GM19035 (cell line): Measurements from ENCODE around the gene P2RY2.
"Not testable (repeated sequence)": the region's sequence is repeated elsewhere in the genome, so short reads cannot be mapped to it uniquely, and the experiment has no call there.

Source experiments
- ATAC-seq: cut with Tn5 transposase; IDR thresholded peaks from one replicate; pipeline ENCODE4 v1.9.1; 2021; ENCODE audit not compliant: unreplicated experiment

Gene P2RY2

DNA sequence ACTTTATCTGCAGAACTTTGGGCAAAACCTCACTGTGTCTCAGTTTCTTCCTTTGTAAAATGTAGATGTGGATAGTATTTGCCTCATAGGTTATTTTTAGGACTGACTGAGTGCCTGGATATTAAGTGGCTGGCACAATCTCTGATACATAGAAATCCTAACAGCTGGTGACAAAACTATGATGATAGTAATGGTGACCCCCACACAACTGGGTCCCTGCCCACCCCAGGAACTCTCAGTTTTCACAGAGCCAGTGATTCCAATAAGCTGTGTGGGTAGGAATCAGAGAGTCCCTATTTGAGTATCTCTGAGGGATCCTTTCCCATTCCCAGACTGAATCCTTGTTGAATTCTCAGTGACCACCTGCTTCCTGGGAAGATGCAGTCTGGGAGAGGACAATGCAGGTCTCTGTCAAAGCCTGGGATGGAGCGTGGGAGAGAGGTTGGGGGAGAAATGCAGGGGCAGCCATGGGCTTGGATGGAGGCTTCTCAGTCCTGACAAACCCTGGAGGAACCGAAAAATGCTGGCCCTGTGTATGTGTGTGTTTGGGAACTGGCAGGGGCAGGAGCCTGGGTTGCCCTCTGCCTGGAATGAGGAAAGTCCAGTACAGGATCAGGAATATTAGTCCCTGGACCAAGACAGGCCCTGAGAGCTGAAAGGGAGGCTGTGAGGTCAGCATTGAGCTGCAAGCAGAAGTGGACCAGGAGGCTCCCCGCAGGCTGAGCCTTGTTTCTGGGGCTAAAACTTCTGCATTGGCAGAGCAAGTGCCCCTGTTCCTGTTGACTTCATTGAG is 48.0 kb downstream of the P2RY2 start:
- ATAC-seq, result no peak

DNA sequence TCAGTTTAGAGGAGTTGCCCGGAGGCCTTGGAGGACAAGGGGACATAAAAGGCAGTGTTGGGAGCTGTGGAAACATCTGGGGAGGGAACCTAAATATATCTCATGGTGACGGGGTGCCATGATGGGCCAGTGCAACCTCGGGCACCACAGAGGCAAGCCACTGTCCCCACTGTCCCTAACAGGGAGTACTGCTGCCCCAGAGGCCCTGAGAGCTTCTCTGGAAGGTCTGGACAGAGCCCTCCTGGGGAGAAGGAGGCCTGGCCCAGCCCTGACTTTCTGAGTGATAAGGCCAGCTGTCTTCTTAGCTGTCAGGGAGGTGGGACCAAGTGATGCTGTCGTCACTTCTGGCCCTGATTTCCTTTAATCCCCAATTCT is 48.6 kb downstream of the P2RY2 start:
- ATAC-seq, result no peak

DNA sequence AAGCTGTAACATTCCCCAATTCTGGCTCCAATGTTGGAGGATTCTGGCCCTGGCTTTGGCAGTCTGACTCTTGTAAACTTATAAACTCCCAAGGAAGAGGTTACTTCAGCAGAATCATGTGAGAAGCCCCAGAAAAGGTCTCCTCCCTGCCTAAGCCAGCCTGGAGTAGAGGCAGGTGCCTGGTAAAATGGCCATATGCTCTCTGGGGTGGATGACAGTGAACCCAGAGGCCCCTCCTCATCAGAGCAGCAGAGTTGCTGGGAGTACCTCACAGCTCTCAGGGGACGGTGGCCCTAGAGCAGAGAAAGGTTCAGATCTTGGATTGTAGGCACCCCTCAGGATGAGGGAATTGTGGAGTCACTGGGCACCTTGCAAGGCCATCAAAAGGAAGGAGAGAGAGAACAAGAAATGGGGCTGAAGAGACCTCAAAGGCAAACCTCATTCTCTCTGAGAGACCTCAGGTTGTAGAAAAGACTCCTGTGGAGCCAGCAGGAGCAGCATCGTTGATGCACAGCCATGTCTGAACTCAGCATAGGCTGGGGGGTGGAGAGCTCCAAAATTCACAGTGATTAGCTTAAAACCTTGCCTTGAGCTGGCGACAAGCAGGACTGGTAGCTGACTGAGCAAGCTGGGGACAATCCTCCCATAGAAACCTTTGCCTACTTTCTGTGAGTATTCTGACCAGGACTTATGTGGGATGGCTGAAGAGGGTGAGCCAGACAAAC is 49.2 kb downstream of the P2RY2 start:
- ATAC-seq, result no peak

DNA sequence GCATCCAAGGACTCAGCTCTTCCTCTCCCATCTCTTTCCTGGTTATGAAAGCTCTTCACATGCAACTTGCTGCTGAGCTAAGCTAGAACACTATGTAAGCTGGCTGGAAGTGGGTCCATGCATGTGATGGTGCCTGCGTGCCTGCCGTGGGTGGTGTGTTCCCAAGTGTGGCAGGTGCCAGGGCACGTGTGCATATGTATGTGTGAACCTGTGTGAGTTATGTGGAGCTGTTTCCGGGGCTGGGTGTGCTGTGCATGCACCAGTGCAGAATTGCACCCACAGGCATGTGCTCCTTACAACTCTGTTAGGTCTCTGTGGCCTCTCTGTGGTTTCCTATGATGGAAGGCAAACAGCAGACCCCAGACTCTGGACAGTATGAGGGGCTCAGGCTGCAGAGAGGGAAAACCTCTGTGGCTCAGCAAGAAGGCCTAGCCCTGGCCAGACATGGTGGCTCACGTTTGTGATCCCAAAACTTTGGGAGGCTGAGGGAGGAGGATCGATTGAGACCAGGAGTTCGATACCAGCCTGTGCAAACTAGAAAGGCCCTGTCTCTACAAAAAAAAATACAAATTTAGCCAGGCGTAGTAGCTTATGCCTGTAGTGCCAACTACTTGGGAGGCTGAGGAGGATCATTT is 49.9 kb downstream of the P2RY2 start:
- ATAC-seq, result no peak

DNA sequence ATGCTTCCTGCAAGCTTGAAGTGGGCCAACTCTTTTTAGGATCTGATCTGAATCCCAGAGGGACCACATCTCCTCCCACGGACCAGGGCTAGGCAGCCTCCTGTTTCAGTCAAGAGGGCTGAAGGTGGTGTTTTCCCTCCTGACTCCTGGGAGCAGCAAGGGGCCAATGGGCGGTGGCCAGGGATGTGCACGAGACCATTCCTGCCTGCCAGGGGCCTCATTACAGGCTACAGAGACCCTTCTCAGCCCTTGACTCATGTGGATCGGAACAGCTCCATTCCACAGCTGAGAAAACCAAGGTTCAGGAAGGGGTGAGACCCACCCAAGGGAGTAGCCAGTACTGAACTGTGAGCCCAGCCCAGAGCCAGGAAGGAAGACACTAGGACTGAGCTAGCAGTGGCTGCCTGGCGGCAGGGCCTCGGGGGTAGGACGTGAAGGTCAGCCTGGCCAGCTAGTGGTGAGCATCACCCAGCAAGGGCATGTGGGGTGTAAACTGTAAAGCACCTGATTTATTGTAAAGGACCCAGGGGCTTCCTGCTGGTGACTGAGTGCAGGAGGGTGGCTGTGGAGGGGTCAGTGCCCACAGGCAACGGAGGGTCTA is 50.7 kb downstream of the P2RY2 start:
- no peak for ATAC-seq

DNA sequence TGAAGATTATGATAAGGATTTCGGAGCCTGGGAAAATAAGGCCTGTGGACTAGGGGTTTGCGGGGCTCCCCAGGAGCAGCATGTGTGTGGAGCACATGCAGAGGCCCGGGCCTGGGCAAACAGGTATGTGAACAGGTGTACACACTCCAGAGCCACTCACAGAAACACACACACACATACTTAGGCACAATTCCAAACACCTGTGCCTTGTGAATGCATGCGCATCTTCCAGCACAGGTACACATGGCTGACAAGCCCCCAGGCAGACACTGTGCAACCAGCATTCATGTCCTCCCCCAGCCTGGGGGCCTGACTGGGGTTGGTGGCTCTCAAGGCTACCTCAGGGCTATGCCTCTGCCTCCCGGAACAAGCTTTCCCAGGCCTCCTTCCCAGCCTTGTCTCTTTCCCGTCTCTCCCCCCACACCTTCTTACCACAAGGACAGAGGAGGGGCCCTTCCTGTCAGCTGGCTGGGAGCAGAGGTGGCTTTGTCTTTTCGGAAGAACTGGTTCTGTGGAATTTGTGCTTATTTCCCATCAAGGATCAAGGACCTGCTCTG is 51.5 kb downstream of the P2RY2 start:
- ATAC-seq, result no peak

DNA sequence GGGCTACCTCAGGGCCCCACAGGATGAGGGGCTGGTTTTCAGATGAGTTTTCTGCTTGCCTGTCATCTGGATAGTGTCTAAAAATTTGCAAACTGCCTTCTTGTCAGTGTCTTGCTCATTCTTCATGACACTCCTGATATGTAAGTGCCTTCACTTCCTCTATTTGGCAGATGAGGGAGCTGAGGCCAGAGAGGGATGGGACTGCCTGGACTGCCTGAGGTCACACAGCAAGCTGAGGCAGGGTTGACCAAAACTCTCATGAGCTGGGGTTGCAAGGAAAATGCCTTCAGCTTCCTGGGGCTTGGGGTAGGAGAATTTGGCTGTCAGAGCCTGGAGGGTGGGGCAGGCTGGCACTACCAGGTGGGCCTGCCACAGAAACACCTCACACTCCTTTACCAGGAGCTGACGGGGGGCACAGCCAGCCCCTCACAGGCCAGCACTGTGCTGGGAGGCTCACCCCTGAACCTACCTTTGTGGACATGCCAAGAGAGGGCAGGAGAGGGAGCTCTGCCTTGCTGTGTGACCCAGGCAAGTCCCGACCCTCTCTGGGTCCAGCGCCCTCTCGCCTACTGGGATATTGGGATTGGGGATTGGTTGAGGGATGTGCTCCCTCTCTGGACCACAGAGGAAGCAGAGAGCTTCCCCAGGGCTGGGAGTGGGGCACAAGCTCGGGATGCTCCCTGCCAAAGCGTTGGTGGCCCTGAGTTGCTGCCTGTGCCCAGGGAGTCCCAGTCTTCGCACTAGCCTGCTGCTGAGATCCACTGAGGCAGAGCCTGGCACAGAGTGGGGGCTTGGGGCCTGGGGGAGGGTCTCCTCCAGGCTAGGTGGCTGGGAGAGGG is 52.2 kb downstream of the P2RY2 start:
- no peak for ATAC-seq

DNA sequence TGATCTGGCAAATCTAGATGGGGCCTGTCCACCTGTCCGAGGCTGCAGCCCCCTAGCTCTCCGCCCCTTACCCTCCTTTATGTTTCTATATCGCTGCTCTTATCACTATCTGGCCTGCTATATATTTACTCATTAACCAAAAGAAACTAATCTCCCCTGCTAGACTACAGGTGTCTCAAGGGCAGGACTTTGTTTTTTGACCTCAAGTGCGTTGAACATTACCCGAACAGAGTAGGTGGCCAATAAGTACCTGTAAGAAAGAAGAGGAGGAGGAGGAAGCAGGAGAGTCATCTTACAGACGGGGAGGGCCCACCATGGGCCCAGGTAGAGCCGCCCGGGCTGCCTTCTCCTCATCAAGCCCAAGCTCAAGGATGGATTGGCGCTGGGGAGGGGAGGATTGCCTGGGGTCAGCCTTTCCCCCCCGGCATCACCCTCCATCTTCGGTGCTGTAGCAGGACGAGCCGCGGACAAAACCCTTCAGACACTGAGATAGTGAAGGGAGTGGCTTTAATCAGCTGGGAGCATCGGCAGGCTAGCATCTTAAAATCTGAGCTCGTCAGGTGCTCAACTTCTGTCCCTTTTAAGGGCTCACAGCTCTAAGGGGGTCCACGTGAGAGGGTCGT is 52.9 kb downstream of the P2RY2 start:
- no peak for ATAC-seq

DNA sequence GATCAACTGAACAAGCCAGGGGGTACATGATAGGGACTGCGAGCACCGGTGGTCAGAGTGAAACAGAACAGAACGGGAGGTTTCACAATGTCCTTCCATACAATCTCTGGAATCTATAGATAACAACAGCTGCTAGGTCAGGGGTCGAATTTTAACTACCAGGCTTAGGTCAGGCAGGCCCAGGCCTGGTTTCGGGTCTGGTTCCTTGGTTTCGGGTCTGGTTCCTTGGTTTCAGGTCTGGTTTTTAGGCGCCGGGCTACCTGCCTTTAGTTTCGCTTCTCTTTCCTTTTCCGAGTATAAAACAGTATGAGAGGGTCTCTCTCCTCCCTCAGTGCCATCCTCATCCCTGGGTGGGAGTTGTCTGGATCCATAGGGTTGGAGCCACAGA is 53.4 kb downstream of the P2RY2 start:
- not testable (repeated sequence) for ATAC-seq

DNA sequence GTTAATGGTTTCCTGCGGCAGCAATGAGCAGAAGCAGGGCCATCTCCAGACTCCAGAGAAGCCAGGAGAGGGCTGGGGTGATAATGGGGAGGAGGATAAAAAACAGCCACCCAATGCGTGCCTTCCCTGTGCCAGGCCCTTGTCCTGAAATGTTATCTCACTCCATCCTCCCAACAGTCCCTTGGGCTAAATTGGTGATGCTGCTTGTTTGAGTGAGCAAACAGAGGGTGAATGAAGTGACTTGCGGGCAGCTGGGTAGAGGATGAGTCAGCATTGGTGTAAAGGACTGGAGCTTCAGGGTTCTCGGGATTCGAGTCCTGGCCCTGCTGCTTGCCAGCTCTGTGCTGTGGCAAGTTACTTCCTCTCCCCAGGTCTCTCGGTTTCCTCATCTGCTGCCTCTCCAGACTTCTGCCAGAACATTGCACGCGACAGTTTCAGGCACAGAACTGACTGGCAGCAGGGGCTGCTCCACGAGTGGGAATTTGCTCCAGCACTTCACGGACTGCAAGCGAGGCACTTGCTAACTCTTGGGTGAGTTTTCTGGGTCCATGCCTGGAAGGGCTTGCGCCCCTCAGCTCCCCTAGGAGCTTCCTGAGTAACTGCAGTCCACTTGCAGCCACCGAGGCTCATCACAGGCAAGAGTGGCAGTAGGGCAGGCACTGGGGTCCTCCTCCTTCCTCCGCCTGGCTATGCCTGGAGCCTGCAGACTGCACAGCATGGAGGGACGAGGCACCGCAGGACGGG is 54.0 kb downstream of the P2RY2 start, which contains the start of gene P2RY6:
Gene P2RY6, plus strand, starts transcription at position 403 of the 744 bp plus-strand sequence. CDS start 24,181 bp downstream, outside the sequence.
- ATAC-seq, result no peak

DNA sequence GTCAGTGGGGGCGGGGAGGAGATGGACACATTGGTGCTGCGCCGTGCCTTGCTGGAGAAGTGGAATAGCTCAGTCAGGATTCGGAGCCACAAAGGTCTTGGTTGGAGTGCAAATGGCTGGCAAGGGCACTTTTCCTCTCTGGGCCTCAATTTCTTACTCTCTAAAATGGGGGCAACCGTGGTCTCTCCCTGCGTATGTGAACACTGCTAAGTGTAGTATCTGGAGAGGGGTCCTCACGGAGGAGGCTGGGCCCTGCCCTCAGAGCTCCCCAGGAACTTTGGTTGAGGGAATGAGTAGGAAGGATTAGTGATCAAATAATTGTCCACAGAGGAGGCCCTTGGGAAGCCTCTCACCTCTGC is 54.6 kb downstream of the P2RY2 start:
- no peak for ATAC-seq

DNA sequence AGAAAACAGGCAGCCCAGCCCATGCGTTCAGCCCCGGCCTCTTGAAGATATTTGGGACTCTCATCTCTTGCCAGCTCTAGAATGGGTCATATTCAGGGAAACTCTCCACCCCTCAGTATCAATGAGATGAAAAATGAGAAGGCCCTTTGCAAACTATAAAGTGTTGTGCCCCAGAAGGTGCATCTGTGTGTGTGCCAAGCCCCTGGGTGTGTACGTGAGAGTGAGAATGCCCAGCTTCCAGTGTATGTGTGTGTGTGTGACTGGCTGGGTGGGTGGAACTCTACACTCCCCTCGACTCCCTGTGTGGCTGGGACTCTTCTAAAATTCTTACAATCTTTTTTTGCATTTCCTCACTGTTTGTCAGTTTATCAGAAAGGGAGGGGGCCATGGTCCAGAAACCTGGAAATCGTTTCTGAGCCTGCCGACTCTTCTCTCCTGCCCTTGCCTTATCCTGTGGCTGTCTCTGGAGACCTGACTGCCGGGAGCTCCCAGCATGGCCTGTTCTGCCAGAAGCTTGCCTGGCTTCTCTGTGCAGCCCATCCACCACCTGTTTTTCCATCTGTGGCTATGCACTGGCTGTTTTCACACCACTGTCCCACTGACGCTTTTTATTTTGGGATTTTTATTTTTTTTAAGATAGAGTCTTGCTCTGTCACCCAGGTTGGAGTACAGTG is 55.3 kb downstream of the P2RY2 start:
- no peak for ATAC-seq

DNA sequence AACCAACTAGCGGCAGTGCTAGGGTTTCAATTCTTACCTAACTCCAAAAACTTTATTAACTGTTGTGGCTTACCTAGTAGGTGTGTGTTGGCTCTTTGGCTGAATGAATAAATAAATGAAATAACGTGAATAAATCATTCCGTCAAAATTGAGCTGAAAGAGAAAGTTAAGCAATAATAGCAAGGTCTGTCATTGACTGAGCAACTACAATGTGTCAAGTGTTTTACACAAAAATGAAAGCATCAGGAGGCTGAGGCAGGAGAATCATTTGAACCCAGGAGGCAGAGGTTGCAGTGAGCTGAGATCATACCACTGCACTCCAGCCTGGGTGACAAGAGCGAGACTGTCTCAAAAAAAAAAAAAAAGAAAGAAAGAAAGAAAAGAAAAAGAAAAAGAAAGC is 56.1 kb downstream of the P2RY2 start:
- not testable (repeated sequence) for ATAC-seq

DNA sequence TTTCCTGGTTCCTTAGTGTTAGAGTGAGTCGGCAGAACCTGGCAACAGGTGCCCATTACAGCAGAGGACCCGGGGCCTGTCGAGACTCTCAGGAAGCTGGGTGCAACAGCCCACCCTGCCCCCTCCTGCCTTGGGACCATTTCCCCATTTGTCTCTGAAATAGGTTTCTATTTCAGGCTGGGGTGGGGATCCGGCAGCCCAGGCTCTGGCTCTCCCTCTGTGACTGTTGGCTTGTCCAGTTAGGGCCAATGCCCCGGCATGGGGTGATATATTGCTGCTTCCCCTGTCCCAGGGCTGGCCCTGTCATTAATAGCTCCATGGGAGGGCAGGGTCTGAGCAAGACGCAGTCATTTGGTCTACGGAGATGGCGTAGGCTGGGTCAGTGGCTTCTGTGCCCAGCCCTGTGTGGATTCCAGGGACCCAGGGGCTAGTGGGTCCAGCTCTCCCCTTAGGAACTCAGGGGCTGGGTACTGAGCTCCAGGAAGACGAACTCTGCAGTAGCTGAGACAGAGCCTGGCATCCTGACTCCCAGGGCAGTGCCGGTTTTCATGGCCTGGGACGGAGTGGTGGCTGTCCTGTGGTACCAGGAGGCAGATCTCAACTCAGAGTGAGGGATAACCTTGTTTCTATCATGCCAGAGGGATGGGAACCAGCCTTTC is 56.8 kb downstream of the P2RY2 start:
- ATAC-seq, result no peak

DNA sequence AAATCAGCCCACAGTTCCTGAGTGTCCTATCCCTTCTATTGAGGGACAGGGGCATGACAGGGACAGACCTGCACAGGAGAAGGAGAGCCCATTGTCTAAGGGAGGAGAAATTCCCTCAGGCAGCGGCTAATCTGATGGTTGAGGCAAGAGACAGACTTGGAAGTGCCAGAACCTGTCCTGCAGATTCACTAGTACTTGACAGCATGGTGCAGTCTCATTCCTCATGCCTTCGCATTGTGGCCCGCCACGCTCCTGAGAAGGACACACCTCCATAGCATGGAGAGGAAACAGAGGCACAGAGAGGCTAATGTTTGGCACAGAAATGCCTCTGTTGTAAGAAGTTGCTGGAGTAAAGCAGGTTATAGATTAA is 57.3 kb downstream of the P2RY2 start:
- ATAC-seq, result no peak

DNA sequence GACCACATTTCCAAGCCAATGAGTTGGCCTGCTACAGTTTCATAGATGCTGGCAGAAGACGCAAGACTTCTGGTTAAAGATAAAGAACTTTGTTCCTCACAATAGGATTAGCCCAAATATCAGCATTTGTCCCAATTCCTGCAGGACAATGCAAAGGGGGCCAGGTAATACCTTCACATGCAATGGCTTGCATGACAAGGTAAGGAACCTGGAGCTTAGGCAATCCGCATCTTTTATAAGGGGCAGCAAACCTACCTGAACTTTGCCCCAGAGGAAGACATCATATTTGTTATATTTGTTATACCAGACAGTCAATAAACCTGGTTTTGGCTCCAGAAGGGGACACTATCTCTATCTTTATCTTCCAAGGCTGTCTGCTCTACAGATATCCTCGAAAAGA is 59.4 kb downstream of the P2RY2 start:
- no peak for ATAC-seq

DNA sequence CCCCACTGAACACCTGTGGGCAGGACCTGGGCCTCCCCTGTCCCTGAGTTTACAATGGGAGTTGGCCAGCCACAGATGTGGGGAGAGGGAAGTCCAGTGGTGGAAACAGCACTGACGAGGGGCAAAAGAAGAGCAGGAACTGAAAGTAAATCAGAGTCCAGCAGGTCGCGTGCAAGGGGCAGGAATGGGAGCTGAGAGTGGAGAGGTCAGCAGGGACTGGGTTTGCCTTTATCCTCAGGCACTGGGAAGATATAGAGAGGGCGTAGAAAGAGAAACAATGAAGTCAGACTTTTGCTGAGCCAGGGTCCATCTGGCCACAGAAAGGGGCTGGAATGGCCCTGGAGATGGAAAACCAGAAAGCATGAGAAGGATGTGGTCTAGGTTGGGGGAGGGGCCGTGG is 62.5 kb downstream of the P2RY2 start:
- ATAC-seq, result no peak

DNA sequence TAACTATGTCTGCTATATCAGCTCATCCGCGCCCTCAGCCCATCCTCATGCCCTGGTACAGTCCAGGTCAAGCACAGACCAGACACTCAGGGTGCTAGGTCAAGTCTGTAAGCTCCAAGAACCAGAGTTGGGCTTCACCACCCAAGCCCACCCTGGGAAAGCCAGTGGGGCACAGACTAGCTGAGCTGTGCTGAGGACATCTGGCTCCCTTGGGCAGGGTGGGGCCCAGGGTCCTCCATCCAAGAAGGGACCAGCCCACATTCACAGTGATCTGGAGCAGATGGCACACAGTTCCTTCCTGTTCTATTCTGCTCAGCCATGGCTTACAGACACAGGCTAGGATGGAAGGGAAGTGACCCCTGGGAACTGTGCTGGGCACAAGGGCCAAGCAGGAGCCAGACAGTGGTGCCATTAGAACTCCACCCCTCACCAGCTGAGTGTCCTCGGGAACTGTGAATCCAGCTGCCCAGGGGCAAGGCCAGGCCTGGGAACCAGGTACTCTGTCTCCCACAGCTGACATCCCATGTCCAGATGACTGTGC is 63.2 kb downstream of the P2RY2 start:
- ATAC-seq, result no peak
